Measurements from ENCODE around the gene RUNDC1. TPM values are rescaled to one million over a fixed set of nuclear protein-coding genes. Genes with fewer than 3 reads are reported as not detected.

Gene RUNDC1
- total and polyA plus RNA-seq, 2 of the 8 experiments (the other 6 are each of a cell fraction or from before 2014, with no cell fraction given) = 7.9 to 11.9 TPM

GRCh38 chr17:43020789-43021740, 40.7 kb downstream of the RUNDC1 start (continued):
- TF ChIP-seq KDM4A (IDR thresholded peaks at IDR 0.05; ENCODE audit: low read depth, low read length, severe bottlenecking) (no peak), CTBP2 (IDR thresholded peaks at IDR 0.05; ENCODE audit: borderline replicate concordance, insufficient read depth, insufficient read length, low read length) (no peak), SIX5 (IDR thresholded peaks at IDR 0.05; ENCODE audit: low read depth, low read length) (no peak), HDAC2 (IDR thresholded peaks at IDR 0.05; ENCODE audit: borderline replicate concordance in 1 of 2, low read depth in 2 of 2, low read length in 2 of 2) (0 out of 4 replicates have a peak, but pooled peaks of 1 of the 2 experiments have one; percentile 4), SP4 (IDR thresholded peaks at IDR 0.05; ENCODE audit: low read length) (no peak), RFX5 (IDR thresholded peaks at IDR 0.05; ENCODE audit: borderline replicate concordance, low read depth, low read length) (no peak), KDM1A (IDR thresholded peaks at IDR 0.05; ENCODE audit: borderline replicate concordance, low read length) (no peak), NRF1 (IDR thresholded peaks at IDR 0.05; ENCODE audit: low read depth, low read length) (peak; percentile 36), CEBPB (IDR thresholded peaks at IDR 0.05; ENCODE audit: low read depth, low read length) (no peak), ATF2 (IDR thresholded peaks at IDR 0.05; ENCODE audit: low read length) (no peak), TEAD4 (IDR thresholded peaks at IDR 0.05; ENCODE audit: low read depth, low read length) (no peak), CBX8 (IDR thresholded peaks at IDR 0.05; ENCODE audit: borderline replicate concordance, low read depth, low read length) (no peak), SUZ12 (IDR thresholded peaks at IDR 0.05; ENCODE audit: low read length) (no peak), SRF (IDR thresholded peaks at IDR 0.05; ENCODE audit: low read depth, low read length) (no peak), USF2 (IDR thresholded peaks at IDR 0.05; ENCODE audit: low read length) (peak; percentile 45)
